SK-N-MC (cell line): ENCODE data around the gene MTG1.

ENCODE experiments used
- EZH2 ChIP-seq: fragments of 200-600 bp; sonication (generic); IDR thresholded peaks from one replicate; pipeline ENCODE4 v1.6.1; 2017; ENCODE audit warnings: antibody characterized with exemption
- FOXP2 ChIP-seq: optimal IDR thresholded peaks from 2 replicates; pipeline ENCODE3; 2011; ENCODE audit warnings: mild to moderate bottlenecking, moderate library complexity; ENCODE audit not compliant: insufficient read depth; ENCODE audit errors: extremely low read length, control extremely low read depth
- POLR2AphosphoS5 ChIP-seq: IDR thresholded peaks from 2 replicates; pipeline ENCODE4 v1.6.1; 2012; ENCODE audit warnings: mild to moderate bottlenecking, low read depth, low read length, borderline replicate concordance

GRCh38 chr10:133375357-133376115 lies 18.4 kb upstream of the MTG1 start:
- TF ChIP-seq POLR2AphosphoS5 = no peak
- TF ChIP-seq EZH2 = no peak
- no peak for TF ChIP-seq FOXP2
